Activated naive CD8-positive, alpha-beta T cell treated with anti-CD3 and anti-CD28 coated beads, Interleukin-2, amount 10 ng/mL, durations not matched to agents 7 days and 5 days (primary cell): Measurements from ENCODE around the gene STAM. TPM values are rescaled to one million over a fixed set of nuclear protein-coding genes. Genes with fewer than 3 reads are reported as not detected.

Experiments
- ATAC-seq: fragments of 150-1000 bp; cut with Tn5 transposase; one replicate; pipeline ENCODE4 v1.10.0; 2021; ENCODE audit warnings: low read depth, moderate library complexity
- POLR2A ChIA-PET: fragments of 350-600 bp; sonication (Branson Sonifier 250); formaldehyde crosslinking; loops from one replicate; lab custom pipeline; 2021; ENCODE audit warnings: antibody characterized with exemption; lab: Charles Lee
- DNase-seq: peaks from one replicate; pipeline ENCODE4 v3.0.0; 2021
- H3K27ac Mint-ChIP-seq: one replicate; pipeline ENCODE4 v1.8.0; 2022; ENCODE audit warnings: mild to moderate bottlenecking, mixed read lengths
- H3K27me3 Mint-ChIP-seq: one replicate; pipeline ENCODE4 v1.8.0; 2022; ENCODE audit warnings: mild to moderate bottlenecking, moderate library complexity, mixed read lengths
- H3K36me3 Mint-ChIP-seq: one replicate; pipeline ENCODE4 v1.8.0; 2021; ENCODE audit warnings: mild to moderate bottlenecking, mixed read lengths
- H3K4me1 Mint-ChIP-seq: one replicate; pipeline ENCODE4 v1.8.0; 2021; ENCODE audit warnings: mixed read lengths
- H3K4me3 Mint-ChIP-seq: one replicate; pipeline ENCODE4 v1.8.0; 2022; ENCODE audit warnings: mild to moderate bottlenecking, moderate library complexity, mixed read lengths
- H3K9me3 Mint-ChIP-seq: one replicate; pipeline ENCODE4 v1.8.0; 2021; ENCODE audit warnings: mixed read lengths
- total RNA-seq, 2 experiments: library from RNA; stranded (reverse); gene quantifications; one replicate each; pipeline ENCODE4 v1.2.3, GENCODE V29; 2021

STAM gene
- total RNA-seq, 2 experiments from 2014 or later, result 20.0 to 23.1 TPM

GRCh38 chr10:17671307-17671706 lies 27.4 kb downstream of the STAM start:
- no peak overlapping the region for H3K4me3 Mint-ChIP-seq
- H3K27ac Mint-ChIP-seq, result no peak overlapping the region
- DNase-seq (no peak), ATAC-seq (no peak)
- H3K9me3 Mint-ChIP-seq, result no peaks in the 10 kb centered on the region
- H3K27me3 Mint-ChIP-seq, result no peaks in the 10 kb centered on the region
- H3K36me3 Mint-ChIP-seq, result peaks cover 15% of the 10 kb centered on the region
- POLR2A ChIA-PET, result interaction anchor here (2.0 kb wide), 1 partner anchor 27 kb away, joined by 5 read pairs; the partner anchor contains the start of gene STAM
- peaks cover 30% of the 10 kb centered on the region for H3K4me1 Mint-ChIP-seq

DNA sequence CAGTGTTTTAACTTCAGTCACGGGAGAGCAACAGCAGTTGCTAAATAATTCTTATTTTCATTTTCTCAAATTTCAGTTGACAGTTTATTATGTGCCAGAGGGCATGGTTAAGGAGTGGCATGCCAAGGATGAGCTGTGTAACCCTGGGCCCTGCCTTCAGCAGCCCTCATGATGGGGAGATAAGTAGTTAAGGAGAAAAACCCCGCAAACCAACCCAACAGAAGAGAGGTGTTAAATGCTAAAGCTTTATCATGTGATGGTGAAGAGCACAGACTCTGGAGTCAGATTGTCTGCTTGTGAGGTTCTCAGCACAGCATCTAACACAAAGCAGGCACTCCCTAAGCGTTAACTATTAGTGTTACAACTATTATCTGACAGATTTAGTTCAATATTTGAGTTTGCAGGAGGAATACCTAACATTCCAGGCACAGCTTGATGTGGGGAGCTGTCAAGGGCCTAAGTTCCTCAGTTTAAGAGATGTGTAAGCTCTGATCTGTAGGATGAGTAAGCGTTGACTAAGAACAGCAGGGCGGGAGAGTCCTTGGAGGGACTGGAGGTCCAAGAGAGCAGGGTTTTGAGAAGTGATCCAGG lies 29.6 kb downstream of the STAM start:
- Mint-ChIP-seq H3K27me3 (no peaks in the 10 kb centered on the region), H3K4me3 (no peak overlapping the region), H3K36me3 (peaks cover 8% of the 10 kb centered on the region), H3K4me1 (peaks cover 25% of the 10 kb centered on the region), H3K9me3 (no peaks in the 10 kb centered on the region), H3K27ac (no peak overlapping the region)
- DNase-seq (no peak), ATAC-seq (no peak)
- POLR2A ChIA-PET, result no interaction called here

DNA sequence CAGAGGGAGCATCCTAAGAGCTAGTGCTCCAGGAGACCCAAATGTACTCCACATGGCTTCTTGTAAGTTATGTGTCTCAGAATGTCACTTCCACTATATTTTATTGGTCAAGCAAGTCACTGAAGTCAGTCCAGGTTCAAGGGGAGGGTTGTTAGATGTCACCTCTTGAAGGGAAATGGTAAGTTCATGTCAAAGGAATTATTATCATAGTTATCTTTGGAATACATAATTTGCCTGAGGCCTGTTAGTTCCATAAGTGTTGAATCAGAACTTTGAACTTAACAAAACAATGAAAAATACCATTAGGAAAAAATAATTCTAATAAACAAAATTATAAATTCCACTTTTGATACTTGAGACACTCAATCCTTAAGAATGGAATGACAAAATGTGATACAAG lies 30.6 kb downstream of the STAM start:
- POLR2A ChIA-PET, result interaction anchor here (1.1 kb wide), 1 partner anchor 31 kb away, joined by 3 read pairs; the partner anchor contains the start of gene STAM
- peaks cover 2% of the 10 kb centered on the region for H3K9me3 Mint-ChIP-seq

DNA sequence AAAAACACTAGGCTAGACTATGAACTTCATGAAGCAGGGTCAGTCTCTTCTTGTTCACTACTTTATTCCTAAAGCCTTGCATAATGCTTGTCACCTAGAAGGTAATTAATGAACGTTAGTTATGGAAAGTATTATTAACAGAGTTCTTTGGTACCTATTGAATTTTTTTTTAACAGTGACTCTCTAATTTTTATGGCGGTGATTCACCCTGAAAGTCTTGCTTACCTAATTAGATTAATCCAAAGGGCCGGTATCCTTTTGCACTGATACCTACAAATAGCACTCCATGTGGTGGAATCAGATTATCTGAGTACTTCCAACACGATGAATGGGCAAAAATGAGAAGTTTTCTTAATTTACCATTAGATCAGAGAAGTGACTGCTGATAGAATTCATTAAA lies 31.7 kb downstream of the STAM start:
- Mint-ChIP-seq H3K9me3 (peaks cover 2% of the 10 kb centered on the region), H3K4me1 (peaks cover 17% of the 10 kb centered on the region), H3K4me3 (no peak overlapping the region), H3K27ac (no peak overlapping the region), H3K36me3 (peaks cover 17% of the 10 kb centered on the region), H3K27me3 (no peaks in the 10 kb centered on the region)
- POLR2A ChIA-PET, result no interaction called here
- ATAC-seq (no peak), DNase-seq (no peak)

More for the DNA sequence above, 30.6 kb downstream of the STAM start:
- H3K4me1 Mint-ChIP-seq, result peaks cover 22% of the 10 kb centered on the region
- no peak for ATAC-seq
- peaks cover 14% of the 10 kb centered on the region for H3K36me3 Mint-ChIP-seq
- H3K4me3 Mint-ChIP-seq, result no peak overlapping the region
- H3K27ac Mint-ChIP-seq, result no peak overlapping the region
- H3K27me3 Mint-ChIP-seq, result no peaks in the 10 kb centered on the region
- no peak for DNase-seq

GRCh38 chr10:17676919-17677318 lies 33.0 kb downstream of the STAM start:
- DNase-seq (no peak), ATAC-seq (no peak)
- Mint-ChIP-seq H3K9me3 (peaks cover 2% of the 10 kb centered on the region), H3K4me3 (no peak overlapping the region), H3K36me3 (peaks cover 22% of the 10 kb centered on the region), H3K27me3 (no peaks in the 10 kb centered on the region), H3K27ac (no peak overlapping the region), H3K4me1 (peaks cover 17% of the 10 kb centered on the region)
- POLR2A ChIA-PET, result no interaction called here

DNA sequence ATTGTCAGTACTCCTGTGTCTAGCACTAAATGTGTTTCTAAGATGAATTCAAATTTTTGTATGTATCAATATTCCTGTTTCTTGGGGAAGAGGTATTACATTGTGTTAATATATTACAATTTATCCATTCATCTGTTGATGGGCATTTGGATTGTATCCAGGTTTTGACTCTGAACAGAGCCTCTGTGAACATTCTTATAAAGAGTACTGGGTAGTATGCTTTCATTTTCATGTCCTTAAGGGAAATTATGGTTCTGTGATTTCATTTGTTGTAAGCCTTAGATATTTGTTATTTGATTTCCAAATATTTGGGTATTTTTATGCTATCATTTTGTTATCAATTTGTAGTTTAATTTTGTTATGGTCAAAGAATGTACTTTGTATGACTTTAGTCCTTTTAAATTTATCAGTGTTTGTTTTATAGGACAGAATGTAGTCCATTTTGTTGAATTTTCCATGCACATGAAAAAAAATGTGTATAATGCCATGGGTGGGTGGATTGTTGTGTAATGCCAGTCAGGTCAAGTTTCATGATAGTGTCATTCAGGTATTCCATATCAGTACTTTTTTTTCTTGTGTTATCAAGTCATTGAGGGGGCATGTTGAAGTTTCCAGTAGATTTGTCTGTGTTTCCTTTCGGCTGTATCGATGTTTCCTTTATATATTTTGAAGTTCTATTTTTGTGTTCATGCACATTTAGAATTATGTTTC lies 38.4 kb downstream of the STAM start:
- no peak for DNase-seq
- POLR2A ChIA-PET, result no interaction called here
- peaks cover 2% of the 10 kb centered on the region for H3K9me3 Mint-ChIP-seq
- H3K4me1 Mint-ChIP-seq, result peaks cover 32% of the 10 kb centered on the region
- no peak overlapping the region for H3K27ac Mint-ChIP-seq
- H3K27me3 Mint-ChIP-seq, result no peaks in the 10 kb centered on the region
- ATAC-seq, result no peak
- no peak overlapping the region for H3K4me3 Mint-ChIP-seq
- H3K36me3 Mint-ChIP-seq, result peaks cover 28% of the 10 kb centered on the region

DNA sequence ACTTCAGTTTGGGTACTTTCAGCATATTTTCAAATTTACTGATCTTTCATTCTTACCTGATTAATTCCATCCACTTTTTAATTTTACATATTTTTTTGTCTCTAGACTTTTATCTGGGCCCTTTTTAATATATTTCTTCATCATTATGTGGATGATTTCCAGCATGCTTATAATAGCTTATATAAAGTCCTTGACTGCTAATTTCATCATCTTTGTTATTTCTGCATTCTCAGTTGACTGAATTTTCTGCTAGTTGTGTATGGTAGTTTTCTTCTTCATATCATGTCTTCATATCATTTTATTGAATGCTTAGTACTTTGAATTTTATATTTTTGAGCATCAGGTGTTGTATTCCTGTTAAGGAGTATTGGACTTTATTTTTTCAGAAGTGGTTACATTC lies 39.6 kb downstream of the STAM start:
- no peak overlapping the region for H3K4me3 Mint-ChIP-seq
- DNase-seq, result no peak
- POLR2A ChIA-PET, result no interaction called here

DNA sequence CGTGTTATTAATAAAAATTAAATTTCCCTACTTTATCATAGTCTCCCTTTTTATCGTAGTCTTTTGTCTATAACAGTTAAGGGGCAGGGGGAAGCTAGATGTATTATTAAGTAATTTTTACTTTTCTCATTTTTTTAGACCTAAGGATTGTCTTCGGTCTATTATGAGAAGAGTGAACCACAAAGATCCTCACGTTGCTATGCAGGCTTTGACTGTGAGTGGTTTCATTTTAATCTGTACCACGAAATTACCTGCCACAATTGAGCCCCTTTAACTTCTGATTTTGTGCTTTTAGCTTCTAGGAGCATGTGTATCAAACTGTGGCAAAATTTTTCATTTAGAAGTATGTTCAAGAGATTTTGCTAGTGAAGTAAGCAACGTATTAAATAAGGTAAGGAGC lies 40.6 kb downstream of the STAM start:
- no peak overlapping the region for H3K27ac Mint-ChIP-seq
- ATAC-seq, result no peak
- H3K4me3 Mint-ChIP-seq, result no peak overlapping the region
- H3K4me1 Mint-ChIP-seq, result peaks cover 28% of the 10 kb centered on the region
- no peaks in the 10 kb centered on the region for H3K27me3 Mint-ChIP-seq
- no peak for DNase-seq
- no peaks in the 10 kb centered on the region for H3K9me3 Mint-ChIP-seq
- POLR2A ChIA-PET, result no interaction called here
- H3K36me3 Mint-ChIP-seq, result peaks cover 26% of the 10 kb centered on the region

More for the DNA sequence above, 39.6 kb downstream of the STAM start:
- no peak for ATAC-seq
- Mint-ChIP-seq H3K4me1 (peaks cover 32% of the 10 kb centered on the region), H3K36me3 (peaks cover 26% of the 10 kb centered on the region), H3K27me3 (no peaks in the 10 kb centered on the region), H3K27ac (no peak overlapping the region), H3K9me3 (peaks cover 2% of the 10 kb centered on the region)

- ATAC-seq (no peak), DNase-seq (no peak)
- no peak overlapping the region for H3K4me3 Mint-ChIP-seq
- POLR2A ChIA-PET, result no interaction called here
- H3K9me3 Mint-ChIP-seq, result no peaks in the 10 kb centered on the region
- H3K4me1 Mint-ChIP-seq, result peaks cover 25% of the 10 kb centered on the region
- H3K27me3 Mint-ChIP-seq, result no peaks in the 10 kb centered on the region
- peaks cover 20% of the 10 kb centered on the region for H3K36me3 Mint-ChIP-seq
- no peak overlapping the region for H3K27ac Mint-ChIP-seq
Measured at GRCh38 chr10:17685233-17685840, 41.4 kb downstream of the STAM start.

DNA sequence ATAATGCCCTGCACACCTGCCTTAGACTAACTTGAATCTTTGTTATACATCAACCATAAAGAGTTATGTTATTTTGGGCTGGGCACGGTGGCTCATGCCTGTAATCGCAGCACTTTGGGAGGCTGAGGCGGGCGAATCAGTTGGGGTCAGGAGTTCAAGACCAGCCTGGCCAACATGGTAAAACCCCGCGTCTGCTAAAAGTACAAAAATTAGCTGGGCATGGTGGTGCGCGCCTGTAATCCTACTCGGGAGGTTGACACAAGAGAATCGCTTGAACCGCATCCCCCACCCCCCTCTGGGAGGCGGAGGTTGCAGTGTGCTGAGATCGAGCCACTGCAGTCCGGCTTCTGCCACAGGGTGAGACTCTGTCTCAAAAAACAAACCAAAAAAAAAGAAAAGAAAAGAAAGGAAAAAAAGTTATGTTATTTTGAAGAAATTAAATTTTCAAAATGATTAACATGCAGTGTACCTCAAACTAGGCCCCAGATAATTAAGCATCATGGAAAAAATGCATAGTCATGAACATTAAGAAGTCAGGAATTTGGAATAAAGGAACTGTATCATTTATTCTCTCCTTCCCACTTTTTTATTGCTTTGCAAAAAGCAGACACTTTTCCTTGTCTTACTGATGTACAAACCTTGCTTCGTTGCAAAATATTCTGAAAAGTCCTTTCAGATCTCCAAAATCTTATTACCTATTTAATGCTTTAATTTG lies 43.3 kb downstream of the STAM start:
- Mint-ChIP-seq H3K27ac (no peak overlapping the region), H3K4me1 (peaks cover 21% of the 10 kb centered on the region), H3K36me3 (peaks cover 16% of the 10 kb centered on the region), H3K9me3 (no peaks in the 10 kb centered on the region), H3K27me3 (no peaks in the 10 kb centered on the region), H3K4me3 (no peak overlapping the region)
- ATAC-seq (no peak), DNase-seq (no peak)
- POLR2A ChIA-PET, result no interaction called here

DNA sequence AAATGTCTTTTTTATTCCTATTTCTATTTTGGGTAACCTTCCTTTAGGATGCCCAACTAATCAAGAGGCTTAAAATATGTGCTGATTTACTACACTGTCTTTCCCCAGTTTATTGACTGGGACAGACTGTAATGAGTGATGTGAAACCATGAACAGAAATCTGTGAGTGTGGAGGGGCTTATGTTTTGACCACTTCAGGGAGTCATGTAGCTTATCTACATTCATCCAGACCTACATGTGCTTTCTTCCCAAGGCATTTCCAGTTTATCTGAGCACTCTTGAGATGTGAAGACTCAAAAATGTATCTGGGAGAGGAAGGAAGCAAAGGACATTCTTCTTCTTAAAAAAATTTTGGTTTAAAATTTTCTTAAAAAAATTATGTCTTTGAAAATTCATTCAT lies 45.2 kb downstream of the STAM start:
- ATAC-seq (no peak), DNase-seq (no peak)
- POLR2A ChIA-PET, result interaction anchor here (1.4 kb wide), 1 partner anchor 45 kb away, joined by 3 read pairs; the partner anchor contains the start of gene STAM
- no peak overlapping the region for H3K27ac Mint-ChIP-seq
- peaks cover 11% of the 10 kb centered on the region for H3K4me1 Mint-ChIP-seq
- H3K27me3 Mint-ChIP-seq, result no peaks in the 10 kb centered on the region
- H3K9me3 Mint-ChIP-seq, result no peaks in the 10 kb centered on the region
- peaks cover 20% of the 10 kb centered on the region for H3K36me3 Mint-ChIP-seq
- H3K4me3 Mint-ChIP-seq, result no peak overlapping the region

DNA sequence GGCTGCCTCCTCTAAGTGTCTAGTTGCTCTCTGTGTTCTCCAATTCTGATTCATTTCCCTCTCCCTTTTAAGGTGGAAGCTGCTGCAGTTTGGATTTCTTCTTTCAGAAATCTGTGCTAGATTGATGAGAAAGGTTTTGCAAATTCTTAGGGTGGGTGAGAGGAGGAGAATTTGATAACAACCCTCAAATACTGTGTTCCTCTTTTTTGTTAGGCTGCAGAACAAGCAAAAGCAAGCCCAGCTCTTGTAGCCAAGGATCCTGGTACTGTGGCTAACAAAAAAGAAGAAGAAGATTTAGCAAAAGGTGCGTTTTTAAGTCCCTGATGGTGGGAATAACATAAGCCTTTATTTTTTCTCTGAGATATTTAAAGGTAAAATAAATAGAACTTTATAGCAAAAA lies 49.1 kb downstream of the STAM start:
- Mint-ChIP-seq H3K4me3 (no peak overlapping the region), H3K27ac (no peak overlapping the region), H3K36me3 (peaks cover 27% of the 10 kb centered on the region), H3K4me1 (peaks cover 4% of the 10 kb centered on the region), H3K9me3 (no peaks in the 10 kb centered on the region), H3K27me3 (no peaks in the 10 kb centered on the region)
- POLR2A ChIA-PET, result no interaction called here
- no peak for DNase-seq
- no peak for ATAC-seq

- no peaks in the 10 kb centered on the region for H3K4me1 Mint-ChIP-seq
- POLR2A ChIA-PET, result no interaction called here
Measured at GRCh38 chr10:17698696-17699095, 54.7 kb downstream of the STAM start.

More at GRCh38 chr10:17698696-17699095, 54.7 kb downstream of the STAM start:
- H3K9me3 Mint-ChIP-seq, result no peaks in the 10 kb centered on the region
- no peak overlapping the region for H3K4me3 Mint-ChIP-seq
- no peaks in the 10 kb centered on the region for H3K27me3 Mint-ChIP-seq
- ATAC-seq (no peak), DNase-seq (no peak)
- H3K27ac Mint-ChIP-seq, result no peak overlapping the region
- peaks cover 27% of the 10 kb centered on the region for H3K36me3 Mint-ChIP-seq
